Rectal smooth muscle tissue (tissue), 1 donor: ENCODE results near the gene RIN3.

ENCODE experiments used
- H3K27ac ChIP-seq: one replicate; pipeline ENCODE4 v1.7.0; 2013; ENCODE audit warnings: low read depth, low read length, inconsistent platforms
- H3K27me3 ChIP-seq: one replicate; pipeline ENCODE4 v1.7.0; 2013; ENCODE audit warnings: low read length; ENCODE audit not compliant: control insufficient read depth, insufficient read depth
- H3K36me3 ChIP-seq: one replicate; pipeline ENCODE4 v1.7.0; 2013; ENCODE audit warnings: low read length; ENCODE audit not compliant: control insufficient read depth, insufficient read depth
- H3K4me1 ChIP-seq: one replicate; pipeline ENCODE4 v1.7.0; 2013; ENCODE audit warnings: low read length; ENCODE audit not compliant: control insufficient read depth, insufficient read depth
- H3K4me3 ChIP-seq: one replicate; pipeline ENCODE4 v1.7.0; 2013; ENCODE audit warnings: low read length
- H3K9ac ChIP-seq: one replicate; pipeline ENCODE4 v1.7.0; 2013; ENCODE audit warnings: low read length

Gene RIN3

GRCh38 chr14:92654239-92654901 is 140.8 kb downstream of the RIN3 start:
- Histone ChIP-seq H3K27ac (peak overlapping the region; percentile 46), H3K4me3 (no peak overlapping the region), H3K4me1 (peaks cover 20% of the 10 kb centered on the region), H3K27me3 (no peaks in the 10 kb centered on the region), H3K9ac (no peak overlapping the region), H3K36me3 (no peaks in the 10 kb centered on the region)

GRCh38 chr14:92655419-92656201 is 142.0 kb downstream of the RIN3 start:
- H3K27me3 ChIP-seq, result no peaks in the 10 kb centered on the region
- H3K27ac ChIP-seq, result peak overlapping the region; percentile 78
- H3K36me3 ChIP-seq, result peaks cover 5% of the 10 kb centered on the region
- H3K4me3 ChIP-seq, result no peak overlapping the region
- H3K9ac ChIP-seq, result no peak overlapping the region
- H3K4me1 ChIP-seq, result peaks cover 10% of the 10 kb centered on the region

- peak overlapping the region; percentile 78 for H3K27ac ChIP-seq
- H3K4me3 ChIP-seq, result no peak overlapping the region
- H3K4me1 ChIP-seq, result peaks cover 8% of the 10 kb centered on the region
- no peaks in the 10 kb centered on the region for H3K27me3 ChIP-seq
- H3K9ac ChIP-seq, result no peak overlapping the region
- H3K36me3 ChIP-seq, result peaks cover 10% of the 10 kb centered on the region
These were observed 142.9 kb downstream of the RIN3 start for GRCh38 chr14:92656306-92657081.

DNA sequence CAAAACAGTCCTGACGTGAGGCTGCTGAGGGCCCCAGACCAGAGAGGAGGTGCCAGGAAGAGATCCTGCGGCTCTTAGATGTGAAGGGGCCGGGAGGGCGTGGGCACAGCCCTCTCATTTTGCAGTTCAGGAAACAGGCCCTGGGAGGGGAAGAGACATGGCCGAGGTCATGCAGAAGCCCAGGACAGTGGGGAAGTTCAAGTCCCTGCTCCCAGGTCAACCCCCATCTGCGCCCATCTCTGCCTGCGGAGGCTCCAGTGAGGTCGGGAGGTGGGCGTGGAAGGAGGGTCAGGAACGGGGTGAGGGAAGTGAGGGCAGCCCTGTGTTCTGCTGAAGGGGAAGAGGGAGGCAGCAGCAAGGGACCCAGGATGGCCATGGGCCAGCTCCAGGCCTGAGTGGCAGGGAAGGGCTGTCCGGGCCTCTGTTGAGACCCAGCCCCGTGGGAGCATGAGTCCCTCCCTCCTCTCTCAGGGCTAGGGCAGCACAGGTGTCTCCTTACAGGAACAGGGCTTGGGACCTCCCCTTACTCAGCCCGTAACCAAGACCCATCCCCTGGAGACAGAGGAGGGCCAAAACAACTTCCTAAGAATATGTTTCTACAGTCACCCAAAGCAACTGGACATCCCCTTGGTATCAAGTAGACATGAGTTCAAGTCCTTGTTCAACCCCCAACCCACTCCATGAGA is 144.0 kb downstream of the RIN3 start:
- H3K9ac ChIP-seq, result no peak overlapping the region
- no peak overlapping the region for H3K4me3 ChIP-seq
- no peaks in the 10 kb centered on the region for H3K27me3 ChIP-seq
- peaks cover 13% of the 10 kb centered on the region for H3K36me3 ChIP-seq
- peak overlapping the region; percentile 36 for H3K27ac ChIP-seq
- H3K4me1 ChIP-seq, result peaks cover 8% of the 10 kb centered on the region

DNA sequence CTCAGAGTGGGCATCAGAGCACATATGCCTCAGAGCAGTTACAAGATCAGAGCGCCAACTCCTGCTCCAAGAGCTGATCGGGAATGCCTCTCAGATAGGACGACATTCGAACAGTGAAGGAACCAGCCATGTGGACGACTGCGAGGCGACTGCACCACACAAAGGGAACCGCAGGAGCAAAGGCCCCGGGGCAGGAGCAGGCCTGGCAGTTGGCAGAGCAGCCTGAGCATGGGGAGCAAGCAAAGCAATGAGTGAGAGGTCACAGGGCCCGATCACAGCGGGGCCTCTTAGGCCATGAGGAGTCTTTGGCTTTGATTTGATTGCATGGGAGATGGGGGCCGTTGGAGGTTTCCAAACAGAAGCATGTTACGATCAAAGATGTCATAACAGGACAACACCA is 144.6 kb downstream of the RIN3 start:
- no peak overlapping the region for H3K27ac ChIP-seq

GRCh38 chr14:92658684-92659083 is 145.1 kb downstream of the RIN3 start:
- no peaks in the 10 kb centered on the region for H3K27me3 ChIP-seq
- H3K36me3 ChIP-seq, result peaks cover 13% of the 10 kb centered on the region
- no peak overlapping the region for H3K27ac ChIP-seq
- H3K4me1 ChIP-seq, result peaks cover 8% of the 10 kb centered on the region
- H3K4me3 ChIP-seq, result no peak overlapping the region
- H3K9ac ChIP-seq, result no peak overlapping the region

More for the DNA sequence above, 144.6 kb downstream of the RIN3 start:
- Histone ChIP-seq H3K9ac (no peak overlapping the region), H3K4me3 (no peak overlapping the region), H3K4me1 (peaks cover 8% of the 10 kb centered on the region), H3K27me3 (no peaks in the 10 kb centered on the region), H3K36me3 (peaks cover 13% of the 10 kb centered on the region)

DNA sequence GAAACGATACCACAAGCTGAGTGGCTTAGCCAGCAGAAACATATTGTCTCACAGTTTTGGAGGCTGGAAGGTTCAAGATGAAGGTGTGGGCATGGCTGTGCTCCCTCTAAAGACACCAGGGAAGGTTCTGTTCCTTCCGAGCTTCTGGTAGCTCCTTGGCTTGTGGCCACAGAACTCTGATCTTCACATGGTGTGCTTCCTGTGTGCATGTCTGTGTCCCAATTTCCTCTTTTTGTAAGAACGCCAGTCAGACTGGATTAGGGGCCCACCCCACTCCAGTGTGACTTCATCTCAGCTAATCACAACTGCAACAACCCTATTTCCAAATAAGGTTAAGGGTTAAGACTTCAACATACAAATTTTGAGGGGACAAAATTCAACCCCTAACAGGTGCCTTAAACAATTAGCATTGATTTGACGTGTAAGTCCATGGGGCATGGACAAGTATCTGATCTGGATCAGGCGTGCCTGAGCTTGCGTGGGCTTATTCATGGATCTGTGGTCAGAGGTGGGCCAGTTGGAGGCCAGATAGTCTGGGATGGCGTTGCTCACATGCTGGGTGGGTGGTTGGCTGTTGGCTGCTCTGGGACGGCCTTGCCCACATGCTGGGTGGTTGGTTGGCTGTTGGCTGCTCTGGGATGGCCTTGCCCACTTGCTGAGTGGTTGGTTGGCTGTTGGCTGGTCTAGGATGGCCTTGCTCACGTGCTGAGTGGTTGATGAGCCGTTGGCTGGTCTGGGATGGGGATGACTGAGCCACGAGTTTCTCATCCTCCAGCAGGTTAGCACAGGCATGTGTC is 146.4 kb downstream of the RIN3 start:
- peaks cover 16% of the 10 kb centered on the region for H3K36me3 ChIP-seq
- no peak overlapping the region for H3K4me3 ChIP-seq
- peak overlapping the region; percentile 51 for H3K27ac ChIP-seq
- H3K9ac ChIP-seq, result peak overlapping the region; percentile 8
- no peaks in the 10 kb centered on the region for H3K27me3 ChIP-seq
- H3K4me1 ChIP-seq, result peaks cover 8% of the 10 kb centered on the region

DNA sequence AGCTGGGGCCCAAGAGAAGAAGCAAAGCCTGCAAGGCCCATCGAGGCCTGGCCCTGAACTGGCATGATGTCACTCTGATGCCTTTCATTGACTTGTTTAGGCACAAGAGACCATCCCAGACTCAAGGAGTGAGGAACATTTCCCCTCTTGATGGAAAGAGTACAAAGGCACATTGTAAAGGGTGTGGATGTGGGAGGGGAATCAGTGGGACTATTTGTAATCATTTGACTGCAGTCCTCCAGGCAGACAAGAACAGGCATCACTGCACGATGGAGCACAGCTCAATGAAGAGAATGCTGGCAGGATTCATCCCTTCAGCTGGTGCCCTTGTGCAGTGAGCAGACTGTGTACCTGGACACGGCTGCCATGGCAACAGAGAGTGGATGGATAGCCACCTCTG is 147.0 kb downstream of the RIN3 start:
- H3K27me3 ChIP-seq, result no peaks in the 10 kb centered on the region
- H3K4me1 ChIP-seq, result peaks cover 8% of the 10 kb centered on the region
- no peak overlapping the region for H3K4me3 ChIP-seq
- no peak overlapping the region for H3K9ac ChIP-seq
- H3K36me3 ChIP-seq, result peaks cover 16% of the 10 kb centered on the region
- peak overlapping the region; percentile 38 for H3K27ac ChIP-seq

- H3K9ac ChIP-seq, result no peak overlapping the region
- no peak overlapping the region for H3K4me3 ChIP-seq
- peaks cover 5% of the 10 kb centered on the region for H3K4me1 ChIP-seq
- no peaks in the 10 kb centered on the region for H3K27me3 ChIP-seq
- no peak overlapping the region for H3K27ac ChIP-seq
- peaks cover 27% of the 10 kb centered on the region for H3K36me3 ChIP-seq
These were observed 149.5 kb downstream of the RIN3 start for GRCh38 chr14:92663049-92663448.

GRCh38 chr14:92665661-92666110 is 152.1 kb downstream of the RIN3 start:
- no peak overlapping the region for H3K27ac ChIP-seq
- no peaks in the 10 kb centered on the region for H3K27me3 ChIP-seq
- H3K36me3 ChIP-seq, result peaks cover 24% of the 10 kb centered on the region
- no peaks in the 10 kb centered on the region for H3K4me1 ChIP-seq
- H3K9ac ChIP-seq, result no peak overlapping the region
- no peak overlapping the region for H3K4me3 ChIP-seq

DNA sequence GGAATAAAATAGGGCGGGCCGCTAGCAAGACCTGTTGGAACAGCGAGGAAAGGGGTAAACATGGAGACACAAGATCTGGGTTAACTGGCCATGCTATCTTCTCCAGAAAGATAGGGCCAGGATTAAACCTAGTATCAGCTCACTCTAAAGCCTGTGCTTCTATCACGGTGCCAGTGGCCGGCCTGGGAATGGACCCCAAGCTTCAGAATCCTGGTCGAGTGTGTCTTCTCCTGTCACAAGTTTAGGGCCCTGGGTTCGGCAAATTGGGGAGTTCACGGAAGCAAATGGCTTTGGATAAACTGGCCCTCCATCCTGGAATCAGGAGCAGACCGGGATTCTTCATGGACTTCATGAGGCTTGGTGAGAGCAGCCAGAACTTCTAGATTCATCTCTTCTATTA is 152.7 kb downstream of the RIN3 start:
- H3K27ac ChIP-seq, result no peak overlapping the region

More for the DNA sequence above, 152.7 kb downstream of the RIN3 start:
- Histone ChIP-seq H3K27me3 (no peaks in the 10 kb centered on the region), H3K4me3 (no peak overlapping the region), H3K9ac (no peak overlapping the region), H3K4me1 (no peaks in the 10 kb centered on the region), H3K36me3 (peaks cover 19% of the 10 kb centered on the region)
